Measurements from ENCODE around the gene DAP. TPM values are rescaled to one million over a fixed set of nuclear protein-coding genes. Genes with fewer than 3 reads are reported as not detected.
A peak's percentile ranks its signal among the peaks of the same experiment; 100 is the strongest.
"Not testable (repeated sequence)": the region's sequence is repeated elsewhere in the genome, so short reads cannot be mapped to it uniquely, and the experiment has no call there.

The DAP gene
- total RNA-seq, 1 donor from 2014 or later: 13.6 TPM

DNA sequence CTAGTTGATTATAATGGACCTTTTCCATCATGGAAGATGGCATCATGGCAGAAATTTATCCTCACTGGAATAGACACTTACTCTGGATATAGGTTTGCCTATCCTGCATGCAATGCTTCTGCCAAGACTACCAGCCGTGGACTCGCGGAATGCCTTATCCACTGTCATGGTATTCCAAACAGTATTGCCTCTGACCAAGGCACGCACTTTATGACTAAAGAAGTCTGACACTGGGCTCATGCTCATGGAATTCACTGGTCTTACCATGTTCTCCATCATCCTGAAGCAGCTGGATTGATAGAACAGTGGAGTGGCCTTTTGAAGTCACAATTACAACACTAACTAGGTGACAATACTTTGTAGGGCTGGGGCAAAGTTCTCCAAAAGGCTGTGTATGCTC is 40.3 kb downstream of the DAP start:
- ATAC-seq (ENCODE audit: poor library complexity); intact Hi-C loops (cut with DNase I): not testable (repeated sequence)

DNA sequence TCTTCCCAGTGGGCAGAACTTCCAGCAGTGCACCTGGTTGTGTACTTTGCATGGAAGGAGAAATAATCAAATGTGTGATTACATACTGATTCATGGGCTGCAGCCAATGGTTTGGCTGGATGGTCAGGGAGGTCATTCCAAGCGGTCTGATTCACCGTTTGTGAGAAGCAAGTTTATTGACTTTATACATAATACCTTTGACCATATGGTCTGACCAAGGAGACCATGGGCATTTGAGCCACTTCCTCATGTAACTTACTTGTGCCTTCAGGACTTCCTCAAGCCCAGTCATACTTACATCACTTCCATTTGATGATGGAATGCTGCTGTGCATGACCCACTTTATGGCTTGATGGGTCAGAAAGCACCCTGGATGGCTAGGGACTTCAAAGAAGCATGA is 41.1 kb downstream of the DAP start:
- intact Hi-C loops (cut with DNase I): no loop called here
- ATAC-seq (ENCODE audit: poor library complexity) (no peak), DNase-seq (no peak)

More for the DNA sequence above, 40.3 kb downstream of the DAP start:
- DNase-seq: not testable (repeated sequence)

DNA sequence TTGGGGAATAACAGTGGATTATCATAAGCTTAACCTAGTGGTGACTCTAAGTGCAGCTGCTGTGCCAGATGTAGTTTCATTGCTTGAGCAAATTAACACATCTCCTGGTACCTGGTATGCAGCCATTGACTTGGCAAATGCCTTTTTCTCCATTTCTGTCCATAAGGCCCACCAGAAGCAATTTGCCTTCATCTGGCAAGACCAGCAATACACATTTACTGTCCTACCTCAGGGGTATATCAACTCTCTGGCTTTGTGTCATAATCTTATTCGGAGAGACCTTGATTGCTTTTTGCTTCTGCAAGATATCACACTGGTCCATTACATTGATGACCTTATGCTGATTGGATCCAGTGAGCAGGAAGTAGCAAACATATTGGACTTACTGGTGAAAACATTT is 42.4 kb downstream of the DAP start:
- not testable (repeated sequence) for DNase-seq; ATAC-seq (ENCODE audit: poor library complexity)

DNA sequence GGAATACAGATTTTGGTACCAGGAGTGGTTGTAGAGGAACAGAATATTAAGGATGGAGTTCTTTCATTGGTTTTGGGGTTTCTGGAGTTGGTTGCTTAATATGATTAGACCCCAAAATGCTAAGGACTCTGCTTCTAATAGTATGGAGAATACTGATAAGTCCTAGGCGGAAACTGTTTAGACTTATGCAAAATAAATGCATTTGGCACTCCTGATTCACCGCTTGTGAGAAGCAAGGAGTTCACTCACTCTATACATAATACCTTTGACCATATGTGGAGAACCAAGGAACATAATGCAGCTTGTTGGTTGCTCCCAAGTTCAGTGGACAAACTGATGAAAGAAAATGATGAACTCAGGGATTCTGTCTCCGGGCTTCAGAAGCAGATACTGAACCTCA is 44.2 kb downstream of the DAP start:
- intact Hi-C loops (cut with DNase I); DNase-seq; ATAC-seq (ENCODE audit: poor library complexity): not testable (repeated sequence)

More for the DNA sequence above, 42.4 kb downstream of the DAP start:
- intact Hi-C loops (cut with DNase I): not testable (repeated sequence)

DNA sequence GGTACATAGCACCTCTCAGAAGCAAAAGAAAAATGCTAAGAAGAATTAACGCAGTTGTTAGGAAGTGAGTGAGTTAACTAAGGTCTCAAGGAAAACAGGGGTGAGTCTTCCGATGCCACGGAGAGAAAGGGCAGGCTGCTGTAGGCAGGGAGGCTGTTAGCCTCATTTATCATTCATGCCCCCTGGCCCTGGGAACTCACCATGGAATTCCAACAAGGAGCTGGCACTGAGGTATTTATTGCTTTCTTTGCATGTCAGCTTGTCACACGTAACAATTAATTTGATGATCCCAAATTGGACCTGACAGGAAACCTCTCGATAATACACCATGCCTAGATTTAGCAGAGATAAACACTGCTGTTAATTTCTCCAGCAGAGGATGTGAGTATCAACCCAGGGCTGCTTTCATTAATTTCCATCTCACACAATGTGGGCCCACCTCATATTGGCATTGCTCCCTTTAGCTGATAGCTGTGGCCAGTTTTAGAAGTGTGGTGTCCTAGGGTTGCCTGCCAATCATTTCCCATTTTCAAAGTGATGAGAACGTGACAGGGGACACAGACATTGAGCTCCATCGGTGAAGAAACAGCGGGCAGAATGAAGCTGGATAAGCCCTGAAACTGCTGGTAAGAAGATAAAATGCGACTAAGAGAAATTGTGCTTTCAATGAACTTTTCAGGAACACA is 45.3 kb downstream of the DAP start:
- intact Hi-C loops (cut with DNase I): no loop called here
- ATAC-seq (ENCODE audit: poor library complexity): no peak

DNA sequence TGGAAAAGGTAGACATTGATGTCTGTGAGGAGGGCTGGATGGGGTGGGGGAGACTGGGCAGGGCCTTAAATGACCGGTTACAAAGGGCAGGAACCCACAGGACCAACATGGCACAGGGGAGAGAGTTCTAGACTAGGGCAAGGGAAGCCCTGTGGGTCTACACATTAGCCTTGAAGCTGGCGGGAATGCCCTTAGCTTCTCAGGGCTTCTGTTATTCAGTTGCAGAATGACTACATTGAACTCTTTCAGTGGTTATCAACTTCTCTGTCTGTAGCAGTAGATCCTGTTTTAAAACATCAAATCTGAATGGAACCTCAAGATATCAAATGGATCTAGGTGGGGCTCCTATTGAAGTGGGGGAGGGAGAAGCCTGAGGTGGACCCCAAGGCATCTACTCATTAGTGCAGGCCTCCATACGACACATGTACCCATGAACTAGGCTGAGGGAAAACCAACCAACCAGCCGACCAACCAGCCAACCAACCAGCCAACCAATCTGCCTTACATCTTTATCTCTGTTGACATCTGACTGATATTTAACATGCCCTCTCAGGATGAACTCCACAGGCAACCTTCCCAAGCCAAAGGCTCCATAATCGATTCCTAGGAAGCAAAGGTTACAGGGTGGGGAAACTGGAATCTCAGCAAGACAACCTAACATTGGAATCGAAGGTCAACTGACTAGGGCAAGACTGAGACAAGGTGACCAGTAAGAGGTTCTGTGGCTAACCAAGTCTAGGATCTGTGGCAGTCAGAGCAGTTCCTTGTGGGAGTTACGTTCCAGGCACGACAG is 48.3 kb downstream of the DAP start:
- ATAC-seq (ENCODE audit: poor library complexity) (no peak), DNase-seq (no peak)
- intact Hi-C loops (cut with DNase I): no loop called here

More for the DNA sequence above, 45.3 kb downstream of the DAP start:
- no peak for DNase-seq

DNA sequence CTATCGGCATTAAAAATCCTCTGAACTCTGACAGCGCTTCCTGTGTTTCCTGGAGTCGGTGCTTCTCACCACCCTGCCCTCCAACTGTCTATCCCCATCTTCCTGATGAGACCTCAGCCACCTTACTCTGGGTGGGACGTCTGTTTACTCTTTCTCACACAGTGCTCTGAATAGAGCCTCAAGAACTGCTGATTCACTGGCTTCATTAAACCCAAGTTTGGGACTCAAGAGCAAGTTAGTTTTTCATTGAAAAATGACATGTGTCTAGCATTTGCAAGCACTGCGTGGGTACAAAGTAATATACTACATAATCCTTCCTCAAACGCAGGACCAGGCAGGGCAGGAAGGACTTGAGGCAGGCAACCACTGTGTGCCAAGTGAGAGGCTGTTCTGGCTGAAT is 49.5 kb downstream of the DAP start:
- intact Hi-C loops (cut with DNase I): no loop called here
- no peak for DNase-seq
- no peak for ATAC-seq (ENCODE audit: poor library complexity)

DNA sequence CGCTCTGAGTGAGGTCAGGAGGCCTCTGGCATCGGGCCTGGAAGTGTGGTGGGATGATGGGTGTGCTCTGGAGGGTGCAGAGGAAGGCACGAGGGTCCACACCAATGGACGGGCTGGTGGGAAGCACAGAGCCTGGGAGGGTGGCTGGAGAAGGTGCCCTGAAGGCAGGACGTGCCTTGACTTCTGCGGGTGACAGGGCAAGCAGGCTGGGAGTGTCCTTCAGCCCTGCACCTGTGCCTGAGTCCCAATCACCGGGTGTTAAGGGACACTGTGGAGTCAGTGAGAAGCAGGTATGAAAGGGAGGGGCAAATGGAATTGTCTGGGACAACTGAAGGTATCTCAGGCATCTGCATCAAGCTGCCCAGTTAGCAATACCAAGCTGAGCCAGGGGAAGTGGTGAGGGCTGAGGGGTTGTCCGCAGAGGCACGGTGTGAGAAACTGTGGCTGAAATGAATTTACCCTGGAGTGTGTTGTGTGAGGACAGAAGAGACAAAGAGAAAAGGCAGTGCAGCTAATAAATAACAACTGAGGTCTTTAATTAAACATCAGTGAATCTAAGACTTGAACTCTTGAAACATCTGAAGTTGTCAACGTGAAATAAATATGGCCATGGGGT is 50.4 kb downstream of the DAP start:
- DNase-seq (no peak), ATAC-seq (ENCODE audit: poor library complexity) (no peak)
- intact Hi-C loops (cut with DNase I): no loop called here

DNA sequence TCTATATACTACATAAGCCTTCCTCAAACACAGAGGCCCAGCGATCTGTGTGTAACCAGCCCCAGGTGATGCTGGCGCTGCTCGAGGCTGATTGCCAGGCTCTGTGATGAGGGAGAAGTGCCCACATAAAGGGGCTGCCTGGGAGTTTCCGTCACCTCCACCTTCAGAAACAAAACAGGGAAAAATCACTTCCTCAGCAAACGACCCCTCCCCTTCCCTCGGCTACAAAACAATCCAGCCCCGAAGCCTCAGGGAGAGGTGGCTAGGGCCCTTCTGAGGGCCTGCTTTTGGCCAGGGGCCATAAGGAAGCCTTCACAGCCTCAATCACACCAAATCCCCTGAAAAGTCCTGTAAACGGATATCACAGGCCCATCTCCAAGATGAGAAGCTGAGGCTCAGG is 51.1 kb downstream of the DAP start:
- no peak for ATAC-seq (ENCODE audit: poor library complexity)
- no peak for DNase-seq
- intact Hi-C loops (cut with DNase I): no loop called here

DNA sequence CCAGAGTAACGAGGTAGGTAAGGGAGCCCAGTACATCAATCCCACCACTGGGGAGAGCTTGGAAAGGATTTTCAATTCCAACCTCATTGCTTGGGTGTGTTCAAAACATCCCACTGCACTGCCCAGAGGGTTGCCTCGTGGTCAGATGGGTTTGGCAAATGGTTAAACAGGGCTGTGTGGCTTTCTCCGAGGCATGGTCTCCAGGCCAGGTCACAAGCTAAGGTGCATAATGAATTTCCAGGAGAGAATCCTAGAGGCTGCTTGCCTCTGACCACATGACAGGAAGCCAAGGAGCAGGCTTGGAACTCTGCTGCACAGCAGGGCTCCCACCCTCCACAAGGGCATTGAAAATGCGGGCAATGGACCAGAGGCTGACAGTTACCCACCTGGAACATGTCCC is 51.6 kb downstream of the DAP start:
- ATAC-seq (ENCODE audit: poor library complexity) (no peak), DNase-seq (no peak)
- intact Hi-C loops (cut with DNase I): no loop called here

DNA sequence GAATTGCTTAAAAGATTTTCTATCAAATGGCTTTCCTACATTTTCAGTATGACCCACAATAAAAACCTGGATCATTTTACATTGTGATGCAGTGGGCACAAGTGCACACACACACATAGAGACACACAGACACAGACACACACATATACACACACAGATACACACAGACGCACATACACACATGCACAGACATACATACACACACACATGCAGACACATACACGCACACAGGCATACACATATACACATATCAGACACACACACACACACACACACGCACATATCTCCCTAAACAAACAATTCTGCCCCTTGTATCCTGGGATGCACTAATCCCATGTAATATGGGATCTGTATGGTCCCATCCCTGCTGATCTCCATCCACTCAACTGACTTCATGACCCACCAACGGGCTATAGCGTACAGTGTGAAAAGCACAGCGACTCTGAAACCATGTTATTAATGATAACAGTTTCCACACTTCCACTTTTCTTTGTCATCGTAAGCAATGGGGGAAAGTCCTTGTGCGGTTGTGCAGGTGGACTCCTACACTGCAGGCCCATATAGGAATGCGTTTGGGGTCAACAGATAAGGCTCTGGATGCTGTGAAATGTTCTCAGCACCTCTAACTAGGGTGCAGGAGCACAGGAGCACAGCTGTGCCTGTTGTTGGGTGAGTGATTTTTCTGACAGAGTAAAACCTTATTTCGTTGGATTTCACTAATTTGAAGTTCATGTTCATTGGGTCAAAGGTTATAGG is 52.7 kb downstream of the DAP start:
- DNase-seq (no peak), ATAC-seq (ENCODE audit: poor library complexity) (no peak)
- intact Hi-C loops (cut with DNase I): no loop called here

DNA sequence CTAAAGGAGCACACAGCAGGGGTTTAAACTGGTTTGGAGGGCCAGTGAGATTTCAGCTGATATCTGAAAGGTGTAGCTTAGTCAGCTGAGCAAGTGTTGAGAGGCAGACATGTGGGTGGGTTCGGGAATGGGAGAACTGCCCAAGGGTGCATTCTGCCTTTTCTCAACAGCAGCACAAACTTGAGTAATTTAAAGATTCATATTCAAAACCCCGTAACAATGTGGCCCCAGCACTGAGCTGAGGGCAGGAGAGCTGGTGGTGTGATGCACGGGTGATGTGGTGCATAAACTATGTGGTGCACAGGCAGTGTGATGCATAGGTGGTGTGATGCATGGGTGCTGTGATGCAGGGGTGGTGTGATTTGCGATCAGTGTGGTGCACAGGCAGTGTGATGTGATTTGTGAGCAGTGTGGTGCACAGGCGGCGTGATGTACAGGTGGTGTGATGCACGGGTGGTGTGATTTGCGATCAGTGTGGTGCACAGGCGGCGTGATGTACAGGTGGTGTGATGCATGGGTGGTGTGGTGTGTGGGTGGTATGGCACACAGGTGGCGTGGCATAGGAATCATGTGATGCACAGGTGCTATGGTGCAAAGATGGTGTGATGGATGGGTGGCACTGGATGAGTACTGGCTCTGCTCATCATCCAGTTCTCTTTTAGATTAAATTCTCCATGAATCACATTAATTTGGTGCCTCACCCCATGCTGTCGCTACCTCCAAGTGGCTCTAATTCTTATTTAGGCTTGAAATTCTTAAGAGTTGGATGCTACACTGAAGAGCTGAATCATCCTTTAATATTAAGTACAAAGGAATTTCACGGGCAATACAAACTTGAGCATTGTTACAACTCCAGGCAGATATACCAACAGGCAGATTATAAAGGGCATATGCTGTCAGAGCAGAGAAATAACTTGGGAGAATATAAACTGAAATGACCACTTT is 53.6 kb downstream of the DAP start:
- intact Hi-C loops (cut with DNase I): no loop called here

DNA sequence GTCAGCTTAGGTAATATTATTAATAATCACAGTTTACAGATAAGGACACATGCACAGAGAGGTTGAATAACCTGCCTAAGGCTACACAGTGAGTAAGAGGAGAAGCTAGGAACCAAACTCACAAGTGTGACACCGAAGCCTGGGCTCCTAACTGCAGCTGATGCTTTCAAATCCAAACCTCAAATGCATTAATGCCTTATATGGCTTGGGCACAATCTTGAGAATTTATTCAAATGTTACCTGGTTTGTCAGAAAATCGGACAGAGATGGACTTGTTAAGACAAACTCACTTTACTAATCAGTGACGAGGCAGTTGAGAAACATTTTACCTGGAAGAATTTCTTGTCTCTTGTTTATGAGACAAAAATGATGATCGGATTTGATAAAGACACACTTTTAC is 54.7 kb downstream of the DAP start:
- ATAC-seq (ENCODE audit: poor library complexity): no peak
- intact Hi-C loops (cut with DNase I): no loop called here

More for the DNA sequence above, 53.6 kb downstream of the DAP start:
- DNase-seq (no peak), ATAC-seq (ENCODE audit: poor library complexity) (no peak)

DNA sequence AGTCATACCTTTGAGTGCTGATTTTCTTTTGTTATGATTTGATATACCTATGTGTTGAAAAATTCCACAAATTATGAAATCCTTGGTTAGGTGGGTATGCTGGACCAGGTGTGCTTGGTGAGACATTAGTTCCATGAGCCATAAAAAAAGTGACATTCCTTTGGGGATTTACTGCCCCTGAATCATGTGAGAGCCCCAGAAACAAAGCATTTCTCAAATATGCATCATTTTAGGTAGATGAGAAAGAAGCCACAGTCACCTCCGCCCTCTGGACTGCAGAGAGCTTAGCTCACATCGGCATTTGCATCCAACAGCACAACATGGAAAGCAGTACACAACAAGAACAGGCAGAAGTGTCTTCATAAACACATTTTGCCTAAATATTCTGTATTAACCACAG is 55.3 kb downstream of the DAP start:
- no peak for DNase-seq
- intact Hi-C loops (cut with DNase I): no loop called here
- ATAC-seq (ENCODE audit: poor library complexity): no peak

More for the DNA sequence above, 54.7 kb downstream of the DAP start:
- no peak for DNase-seq

DNA sequence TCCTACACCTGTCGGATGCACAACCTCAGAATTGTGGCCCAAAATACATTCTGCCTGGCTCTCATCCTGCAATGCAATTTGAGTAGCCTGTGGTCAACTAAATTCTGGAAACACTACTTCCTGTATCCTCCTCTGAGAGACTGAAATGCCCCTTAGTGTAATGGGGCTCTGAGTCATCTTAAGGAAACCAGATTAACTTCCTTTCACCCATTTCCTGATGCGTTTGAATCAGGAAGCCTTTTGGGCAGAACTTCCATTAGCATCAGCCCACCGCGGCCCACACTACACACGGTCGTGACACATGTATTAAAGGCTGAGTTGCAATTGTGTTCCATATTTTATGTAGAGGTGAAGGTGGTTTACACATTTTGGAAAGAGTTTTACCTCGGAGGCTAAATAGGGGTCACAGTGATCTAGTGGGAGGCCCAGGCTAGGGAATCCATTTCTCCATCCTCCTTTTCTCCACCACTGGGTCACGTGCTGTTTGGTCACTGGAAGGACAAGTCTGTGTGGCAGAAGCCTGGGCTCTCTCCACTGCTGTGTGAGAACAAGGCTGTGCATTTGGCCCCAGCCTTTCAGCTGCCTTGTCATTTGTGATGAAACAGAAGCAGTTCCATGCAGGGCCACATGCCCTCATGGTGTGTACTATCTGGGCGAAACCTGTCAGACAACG is 55.9 kb downstream of the DAP start:
- intact Hi-C loops (cut with DNase I): loop anchor here (5.0 kb wide), 1 partner anchor 52 kb away; no protein-coding TSS in a partner anchor
- ATAC-seq (ENCODE audit: poor library complexity) (no peak), DNase-seq (no peak)

DNA sequence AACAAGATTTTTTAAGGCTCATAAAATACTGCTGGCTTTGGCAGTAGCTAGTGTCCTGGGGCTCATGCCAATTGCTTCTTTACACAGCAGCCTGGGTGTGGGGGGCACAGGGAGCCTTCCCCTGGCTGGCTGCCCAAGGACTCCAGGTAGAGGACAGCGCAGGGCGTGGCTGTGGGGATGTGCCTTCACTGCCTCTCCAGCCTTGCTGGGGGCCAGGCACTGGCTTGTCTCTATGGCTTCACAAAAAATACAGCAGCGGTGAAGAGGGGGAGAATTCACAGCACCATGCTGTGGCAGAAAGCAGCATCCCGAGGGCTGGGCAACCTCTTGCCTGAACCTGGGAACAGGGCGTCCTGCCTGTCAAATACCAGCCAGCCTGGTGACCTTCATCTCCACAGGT is 57.4 kb downstream of the DAP start:
- DNase-seq: no peak
- intact Hi-C loops (cut with DNase I): loop anchor here (5.0 kb wide), 1 partner anchor 54 kb away; no protein-coding TSS in a partner anchor
- ATAC-seq (ENCODE audit: poor library complexity): peak; percentile 45

DNA sequence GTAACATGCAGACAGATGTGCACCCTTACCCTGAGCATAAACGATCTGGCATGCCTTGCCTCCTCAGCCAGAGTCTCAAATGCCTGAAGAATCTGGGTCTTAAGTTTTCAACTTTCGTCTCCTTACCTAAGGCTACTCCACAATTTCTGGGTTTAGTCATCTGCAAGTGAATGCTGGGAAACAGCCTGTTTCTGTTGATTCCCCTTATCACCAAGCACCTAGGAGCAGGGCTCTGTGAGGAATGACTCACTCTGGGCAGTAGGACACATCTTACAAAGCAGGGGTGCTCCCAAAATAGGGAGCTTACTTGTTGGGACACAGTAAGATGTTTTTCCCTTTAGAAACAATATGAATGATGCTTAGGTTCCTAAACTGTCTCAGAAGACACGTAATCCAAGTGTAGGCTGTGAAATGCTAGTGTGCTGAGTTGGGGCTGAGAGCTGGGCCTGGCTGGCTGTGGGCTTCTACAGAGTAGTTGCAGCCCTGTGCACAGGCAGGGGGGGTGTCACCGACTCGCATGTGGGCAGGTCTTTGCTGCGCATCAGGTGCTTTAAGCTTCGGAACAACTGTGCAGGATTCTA is 58.0 kb downstream of the DAP start:
- DNase-seq (no peak), ATAC-seq (ENCODE audit: poor library complexity) (peak; percentile 63)
- intact Hi-C loops (cut with DNase I): loop anchor here (5.0 kb wide), 1 partner anchor 54 kb away; no protein-coding TSS in a partner anchor

Data from Right ventricle myocardium superior (tissue), 1 donor.